ENCODE results near the gene SIRT6. TPM values are rescaled to one million over a fixed set of nuclear protein-coding genes. Genes with fewer than 3 reads are reported as not detected.
"Not testable (repeated sequence)": the region's sequence is repeated elsewhere in the genome, so short reads cannot be mapped to it uniquely, and the experiment has no call there.

Gene SIRT6
- 33.9 and 34.8 TPM in 2 replicates for total RNA-seq
- long read RNA-seq, partial matches to known transcripts, result 0 of 2 reads
- long read RNA-seq, other reads (novel, unspliced or antisense), result 1 of 2 reads

GRCh38 chr19:4182084-4182810, at the start of gene SIRT6, which contains the start of gene ANKRD24:
Gene SIRT6, minus strand, starts transcription at chr19:4182563. Its CDS starts 24 bp downstream, at chr19:4182539.
Gene ANKRD24, plus strand, starts transcription at chr19:4182689. Its CDS starts 3,737 bp downstream, at chr19:4186426.
- DNase-seq (ENCODE audit: low read depth, low spot score), result peak; percentile 94
- no peaks in the 10 kb centered on the region for H3K9me3 Mint-ChIP-seq
- TF ChIP-seq CTCF (conservative IDR thresholded peaks at IDR 0.05), result no peak
- peaks cover 23% of the 10 kb centered on the region for H3K27me3 Mint-ChIP-seq (ENCODE audit: low read depth)
- peak within 1 kb of the TSS; percentile 98 for H3K4me3 Mint-ChIP-seq
- peak within 1 kb of the TSS; percentile 99 for H3K27ac Mint-ChIP-seq (ENCODE audit: unreplicated experiment)
- H3K36me3 Mint-ChIP-seq (ENCODE audit: low read depth), result no peaks in the 10 kb centered on the region
- peaks cover 23% of the 10 kb centered on the region for H3K4me1 Mint-ChIP-seq

- not testable (repeated sequence) for H3K36me3 Mint-ChIP-seq (ENCODE audit: low read depth); H3K4me1 Mint-ChIP-seq; H3K27ac Mint-ChIP-seq (ENCODE audit: unreplicated experiment); H3K9me3 Mint-ChIP-seq; H3K4me3 Mint-ChIP-seq; DNase-seq (ENCODE audit: low read depth, low spot score)
- peaks cover 20% of the 10 kb centered on the region for H3K27me3 Mint-ChIP-seq (ENCODE audit: low read depth)
Measured at GRCh38 chr19:4232139-4232538, 49.8 kb upstream of the SIRT6 start.

- not testable (repeated sequence) for H3K4me1 Mint-ChIP-seq
Measured at GRCh38 chr19:4231521-4231920, 49.2 kb upstream of the SIRT6 start.

GRCh38 chr19:4230237-4230636, 47.9 kb upstream of the SIRT6 start:
- H3K4me1 Mint-ChIP-seq; H3K36me3 Mint-ChIP-seq (ENCODE audit: low read depth); H3K9me3 Mint-ChIP-seq; H3K4me3 Mint-ChIP-seq; H3K27ac Mint-ChIP-seq (ENCODE audit: unreplicated experiment); DNase-seq (ENCODE audit: low read depth, low spot score): not testable (repeated sequence)
- H3K27me3 Mint-ChIP-seq (ENCODE audit: low read depth), result peaks cover 12% of the 10 kb centered on the region

More at GRCh38 chr19:4231521-4231920, 49.2 kb upstream of the SIRT6 start:
- H3K4me3 Mint-ChIP-seq; H3K9me3 Mint-ChIP-seq; H3K27ac Mint-ChIP-seq (ENCODE audit: unreplicated experiment); H3K36me3 Mint-ChIP-seq (ENCODE audit: low read depth); DNase-seq (ENCODE audit: low read depth, low spot score): not testable (repeated sequence)
- H3K27me3 Mint-ChIP-seq (ENCODE audit: low read depth), result peaks cover 14% of the 10 kb centered on the region

- H3K27ac Mint-ChIP-seq (ENCODE audit: unreplicated experiment), result no peak within 1 kb of the TSS
- H3K4me1 Mint-ChIP-seq, result peaks cover 4% of the 10 kb centered on the region
- peaks cover 6% of the 10 kb centered on the region for H3K27me3 Mint-ChIP-seq (ENCODE audit: low read depth)
- no peaks in the 10 kb centered on the region for H3K36me3 Mint-ChIP-seq (ENCODE audit: low read depth)
- no peak within 1 kb of the TSS for H3K4me3 Mint-ChIP-seq
- TF ChIP-seq CTCF (conservative IDR thresholded peaks at IDR 0.05), result no peak
- H3K9me3 Mint-ChIP-seq, result no peaks in the 10 kb centered on the region
- peak; percentile 35 for DNase-seq (ENCODE audit: low read depth, low spot score)
Measured at GRCh38 chr19:4229179-4229931, 47.0 kb upstream of the SIRT6 start, which contains the start of gene EBI3. Gene EBI3, plus strand, starts transcription at chr19:4229523. Its CDS starts 28 bp downstream, at chr19:4229551.

GRCh38 chr19:4228765-4229178, 46.4 kb upstream of the SIRT6 start:
- H3K4me1 Mint-ChIP-seq, result no peaks in the 10 kb centered on the region
- DNase-seq (ENCODE audit: low read depth, low spot score), result no peak
- H3K9me3 Mint-ChIP-seq, result no peaks in the 10 kb centered on the region
- H3K4me3 Mint-ChIP-seq, result no peak overlapping the region
- TF ChIP-seq CTCF (conservative IDR thresholded peaks at IDR 0.05), result no peak
- H3K36me3 Mint-ChIP-seq (ENCODE audit: low read depth), result no peaks in the 10 kb centered on the region
- peaks cover 6% of the 10 kb centered on the region for H3K27me3 Mint-ChIP-seq (ENCODE audit: low read depth)
- H3K27ac Mint-ChIP-seq (ENCODE audit: unreplicated experiment), result no peak overlapping the region

All from neural crest cell (in vitro differentiated cells).